GM21515 (cell line): ENCODE measurements around the gene PROX2.

Experiments
- ATAC-seq: cut with Tn5 transposase; IDR thresholded peaks from one replicate; pipeline ENCODE4 v1.9.1; 2021; ENCODE audit not compliant: unreplicated experiment

PROX2 gene

DNA sequence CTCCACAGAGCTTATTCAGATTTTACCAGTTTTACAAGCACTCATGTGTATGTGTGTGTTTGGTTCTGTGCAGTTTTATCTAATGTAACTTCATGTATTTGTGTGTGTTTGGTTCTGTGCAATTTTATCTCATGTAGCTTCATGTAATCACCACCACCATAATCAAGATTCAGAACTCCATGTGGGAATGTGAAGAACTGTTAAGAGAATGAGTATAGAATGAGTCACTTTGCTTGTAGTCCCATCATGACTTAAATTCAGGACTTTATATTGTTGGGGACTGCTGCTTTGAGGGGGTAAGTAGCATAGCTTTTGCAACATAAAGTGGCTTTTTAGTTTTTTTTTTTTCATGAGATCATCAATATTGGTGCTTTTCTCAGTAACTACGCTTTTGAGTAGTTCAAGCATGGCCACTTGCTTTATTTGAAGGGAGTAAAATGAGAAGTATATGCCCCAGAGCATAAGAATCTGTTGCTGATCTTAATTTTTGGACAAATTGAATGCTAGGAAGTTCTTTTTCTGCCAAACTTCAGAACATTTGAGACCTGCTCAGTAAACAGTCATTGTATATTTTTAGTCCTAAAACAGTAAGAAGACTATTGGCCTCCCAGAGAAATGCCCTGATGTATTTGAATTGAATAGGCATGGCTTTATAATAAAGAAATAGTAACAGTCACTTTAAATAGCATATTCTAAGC lies 28.8 kb downstream of the PROX2 start:
- no peak for ATAC-seq

DNA sequence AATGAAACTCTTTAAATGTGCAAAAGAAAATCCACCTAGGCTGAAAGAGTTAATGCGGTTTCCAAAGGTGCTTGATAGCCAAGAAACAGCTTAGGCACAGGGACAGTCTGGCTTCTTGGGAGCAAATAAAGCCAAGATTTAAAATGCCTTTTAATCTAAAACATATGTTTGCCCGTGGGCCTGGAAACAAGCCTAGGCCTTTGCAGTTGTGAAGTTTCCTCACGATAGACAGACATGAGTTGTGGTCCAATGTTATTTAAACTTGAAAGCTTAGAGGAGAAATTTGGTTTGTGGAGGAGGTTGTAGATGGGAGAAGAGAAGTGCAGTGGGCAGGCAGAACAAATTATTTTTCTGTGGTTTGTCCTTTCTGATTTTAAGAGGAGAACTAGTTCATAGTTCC lies 29.8 kb downstream of the PROX2 start:
- no peak for ATAC-seq

DNA sequence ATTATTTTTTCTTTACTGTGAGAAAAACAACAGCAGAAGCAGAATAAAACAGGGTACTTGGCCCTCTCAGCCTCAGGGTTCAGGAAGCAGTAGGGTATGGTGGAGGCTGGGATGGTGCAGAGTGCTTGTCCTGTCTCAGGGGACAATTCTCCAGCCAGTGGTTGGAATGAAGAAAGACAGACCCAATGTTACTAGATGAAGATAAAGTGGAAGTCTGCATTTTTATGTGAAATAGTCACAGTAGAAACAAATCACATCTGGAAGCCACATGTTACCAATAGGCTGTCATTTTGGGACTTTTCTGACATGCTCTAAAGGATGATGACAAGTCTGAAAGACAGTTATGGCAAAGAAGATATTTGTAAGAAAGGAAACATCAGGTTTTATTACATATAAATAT lies 32.3 kb downstream of the PROX2 start:
- no peak for ATAC-seq

DNA sequence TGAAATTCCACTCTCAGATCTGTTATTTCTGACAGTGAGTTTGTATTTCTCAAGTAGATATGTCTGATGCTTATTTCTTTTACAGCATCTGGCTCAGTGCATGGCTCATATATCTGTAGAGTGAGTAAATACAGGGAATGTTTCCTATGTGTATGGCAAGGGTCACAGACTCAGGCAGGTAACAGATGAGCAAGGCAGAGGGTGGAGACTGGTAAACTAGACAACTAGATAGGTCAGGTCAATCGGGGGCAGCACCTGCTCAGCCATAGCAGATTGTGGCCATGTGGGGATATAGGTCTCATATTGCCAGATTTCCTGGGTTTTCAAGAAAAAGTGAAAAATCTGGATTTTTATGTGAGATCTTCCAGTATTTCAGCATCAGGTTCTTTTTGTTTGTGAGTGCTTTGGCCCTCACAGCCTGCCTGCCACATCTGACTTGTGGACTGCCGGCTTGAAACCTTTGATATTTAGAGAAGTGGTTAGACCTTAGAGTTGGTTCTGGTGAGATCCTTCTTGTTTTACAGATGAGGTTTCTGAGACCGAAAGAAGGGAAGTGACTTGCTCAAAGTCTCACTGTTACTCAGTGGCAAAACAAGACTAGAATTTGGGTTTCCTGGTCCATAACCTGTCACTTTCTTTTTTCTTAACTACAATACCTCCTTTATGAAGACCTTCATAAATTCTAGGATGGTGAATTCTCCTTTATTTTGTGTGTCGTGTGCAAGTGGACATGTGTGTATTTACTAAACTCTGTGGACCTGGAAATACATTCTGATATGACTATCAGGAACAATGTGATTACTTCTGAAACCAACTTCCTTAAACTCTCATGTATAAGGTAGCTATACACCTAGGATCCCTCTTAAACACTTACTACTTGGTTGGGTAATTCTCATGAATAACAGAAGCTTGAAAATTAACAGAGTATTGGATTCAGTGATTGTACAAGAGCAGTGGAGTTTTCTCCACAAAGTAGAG lies 34.4 kb downstream of the PROX2 start:
- peak; percentile 75 for ATAC-seq

DNA sequence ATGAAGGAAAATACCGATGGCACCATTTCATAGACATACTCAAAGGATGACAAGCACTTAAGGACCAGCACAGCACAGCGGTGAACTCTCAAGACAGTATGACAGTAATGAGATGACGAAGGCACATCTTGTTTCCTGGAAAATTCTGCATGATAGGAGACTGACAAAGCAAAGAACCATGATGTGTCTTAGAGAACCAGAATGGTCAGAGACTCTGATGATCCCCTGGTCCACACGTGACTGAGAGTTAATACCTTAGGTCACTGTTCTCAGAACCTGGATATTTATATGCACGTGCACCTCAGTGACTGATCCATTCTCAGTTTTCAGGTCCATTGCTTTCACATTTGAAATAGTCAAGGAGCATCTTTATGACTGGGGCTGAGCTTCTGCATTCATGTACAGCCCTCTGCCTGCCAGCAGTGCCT lies 35.3 kb downstream of the PROX2 start:
- ATAC-seq: peak; percentile 45

DNA sequence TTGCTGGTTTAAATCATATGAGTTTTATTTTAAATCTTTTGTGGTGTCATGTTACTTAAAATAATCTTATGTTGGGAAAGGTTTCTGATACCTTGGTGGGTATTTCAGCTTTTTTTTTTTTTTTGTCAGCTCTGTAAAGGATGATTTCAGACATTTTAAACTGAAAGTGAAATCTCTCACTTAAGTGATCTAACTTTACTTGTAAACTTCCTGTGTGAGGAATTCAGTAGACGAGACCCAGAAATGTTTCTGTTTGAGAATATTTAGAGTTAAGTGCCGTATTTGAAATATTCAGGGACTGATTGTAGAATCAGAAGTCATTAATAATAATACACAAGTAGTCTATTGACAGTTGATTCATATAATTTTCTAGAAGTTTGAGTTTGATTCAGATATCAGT lies 37.8 kb downstream of the PROX2 start:
- no peak for ATAC-seq

DNA sequence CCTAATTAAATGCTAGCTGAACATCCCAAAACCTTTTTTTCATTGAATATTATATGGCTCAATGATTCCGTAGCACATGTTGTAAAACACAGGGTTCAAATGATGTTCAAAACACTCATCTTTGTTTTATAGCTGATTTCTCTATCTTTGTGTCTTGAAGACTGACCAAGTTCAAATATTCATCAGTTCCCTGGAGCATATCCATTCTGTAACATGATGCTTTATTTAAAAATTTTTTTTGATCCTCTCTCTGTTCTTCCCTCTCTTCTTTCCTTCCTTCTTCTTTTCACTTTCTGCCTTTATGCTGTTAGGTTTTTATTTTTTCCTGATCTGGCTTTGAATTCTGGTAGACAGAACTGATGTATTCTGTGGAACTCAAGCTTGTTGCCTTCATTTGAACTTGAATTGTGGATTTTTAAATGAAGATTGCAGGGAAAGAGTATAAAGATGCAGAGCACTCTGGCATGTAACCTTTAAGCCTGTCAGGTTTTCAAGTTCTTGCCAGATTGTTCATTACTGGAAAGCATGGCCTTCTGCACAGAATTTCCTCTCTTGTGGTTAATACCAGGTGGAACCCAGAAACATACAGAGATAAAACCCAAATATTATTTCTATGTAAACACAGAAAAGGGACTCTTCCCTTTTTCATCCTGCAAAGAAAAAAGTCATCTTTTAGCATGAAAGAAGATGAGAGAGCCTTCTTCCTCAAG lies 39.5 kb downstream of the PROX2 start:
- no peak for ATAC-seq

DNA sequence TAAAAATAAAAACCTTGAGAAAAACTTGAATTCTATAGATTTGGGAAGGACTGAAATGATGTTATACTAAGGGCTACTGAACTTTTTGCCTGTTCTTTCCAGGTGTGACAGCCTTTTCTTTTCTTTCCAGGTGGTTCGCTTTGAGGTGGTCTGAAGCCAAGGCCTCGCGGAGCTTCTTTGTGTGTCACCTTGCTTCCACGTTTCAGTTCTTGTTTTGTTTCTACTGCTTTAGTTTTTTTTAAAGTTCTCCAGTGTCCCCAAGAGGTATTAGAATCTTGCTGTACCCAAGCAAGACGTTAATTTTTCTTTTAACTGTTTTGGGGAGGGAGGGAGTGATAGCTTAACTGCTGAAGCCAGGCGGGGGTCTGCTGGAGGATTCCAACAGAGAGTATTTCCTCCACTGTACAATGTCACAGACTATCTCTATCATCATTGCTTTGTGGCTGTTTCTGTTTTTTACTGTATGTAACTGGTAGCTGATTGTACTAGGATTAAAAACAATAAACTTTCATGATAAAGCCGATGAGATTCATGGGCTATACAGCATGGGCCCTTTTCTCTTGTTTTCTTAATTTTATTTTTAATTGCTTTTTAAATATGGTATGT lies 40.2 kb downstream of the PROX2 start:
- no peak for ATAC-seq

DNA sequence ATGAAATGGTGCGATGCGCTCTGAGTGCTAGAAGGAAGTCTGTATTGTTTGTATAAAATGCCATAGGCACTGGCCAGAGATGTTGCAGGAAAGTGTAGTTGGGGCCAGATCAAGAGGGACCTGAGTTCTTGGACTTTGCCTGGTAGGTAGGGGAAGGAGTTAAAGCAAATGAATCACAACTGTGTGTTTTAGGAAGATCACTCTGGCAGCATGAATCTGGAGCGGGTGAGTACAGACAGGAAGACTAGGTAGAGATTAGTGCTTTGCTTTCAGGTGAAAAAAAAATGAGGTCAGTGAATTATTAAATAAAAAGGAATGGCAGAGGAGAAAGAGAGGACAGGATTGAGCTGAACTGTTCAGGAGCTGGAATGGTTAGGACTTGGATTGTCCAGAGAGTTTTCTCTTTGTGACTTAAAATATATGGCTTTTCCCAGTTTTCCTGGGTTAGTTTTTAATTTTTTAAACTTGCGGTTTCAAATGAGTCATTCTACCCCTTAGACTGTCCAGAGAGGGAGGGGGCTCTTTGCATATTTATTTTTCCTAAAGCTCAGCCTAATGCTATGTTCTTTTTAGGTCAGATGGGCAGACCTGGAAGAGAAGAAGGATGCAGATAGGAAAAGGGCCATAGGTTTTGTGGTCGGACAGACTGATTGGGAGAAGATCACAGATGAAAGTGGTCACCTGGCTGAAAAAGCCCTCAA lies 41.1 kb downstream of the PROX2 start:
- no peak for ATAC-seq

DNA sequence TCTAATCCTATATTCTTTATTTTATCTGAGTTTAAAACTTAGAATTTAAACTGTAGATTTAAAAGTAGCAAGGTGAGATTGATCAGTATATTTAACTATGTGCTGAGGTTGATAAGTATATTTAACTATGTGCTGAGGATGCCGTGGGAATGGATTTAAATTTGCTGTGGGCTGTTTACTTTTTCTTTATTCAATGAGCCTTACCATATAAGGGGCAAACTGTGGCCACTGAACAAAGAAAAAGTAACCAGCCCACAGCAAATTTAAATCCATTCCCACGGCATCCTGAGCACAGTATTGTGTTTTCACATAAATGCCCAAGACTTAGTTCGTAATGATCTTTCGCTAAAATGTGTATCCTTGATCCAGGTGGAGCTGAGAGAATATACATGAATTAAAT lies 43.1 kb downstream of the PROX2 start:
- no peak for ATAC-seq

DNA sequence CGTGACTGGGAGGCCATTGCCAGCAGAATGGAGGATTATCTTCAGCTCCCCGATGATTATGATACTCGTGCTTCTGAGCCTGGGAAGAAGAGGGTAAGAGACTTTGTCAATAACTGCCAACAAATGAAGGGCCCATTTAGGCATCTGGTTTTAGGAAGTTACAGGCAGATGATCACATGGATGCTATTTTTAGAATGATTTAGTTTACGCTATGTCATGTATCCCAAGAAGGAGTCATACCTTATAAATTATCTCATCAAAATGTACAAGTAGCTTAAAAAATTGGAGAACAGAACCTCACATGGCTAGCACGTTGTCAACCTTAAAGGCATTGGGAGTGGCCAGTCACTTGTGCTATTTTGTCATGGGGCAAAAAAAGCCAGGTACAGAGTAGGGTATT lies 46.7 kb downstream of the PROX2 start:
- ATAC-seq: no peak

DNA sequence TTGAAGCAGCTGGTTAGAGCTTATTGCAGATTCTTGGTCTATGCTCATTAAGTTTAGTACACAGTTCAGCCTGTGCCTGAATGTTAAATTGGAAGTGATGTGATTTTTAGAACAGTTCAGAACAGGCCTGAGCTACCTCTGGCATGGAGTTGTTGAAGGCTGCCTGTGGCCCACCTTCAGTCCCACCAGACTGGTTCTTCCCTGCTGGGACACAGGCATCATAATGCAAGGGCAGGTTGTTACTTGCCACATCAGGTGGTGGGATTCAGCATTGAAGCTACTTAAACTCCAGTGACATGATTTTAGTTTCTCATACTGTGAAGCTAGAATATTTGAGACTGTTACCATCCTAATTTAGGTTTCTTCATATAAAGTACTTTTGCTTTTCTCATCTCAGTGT lies 49.4 kb downstream of the PROX2 start:
- no peak for ATAC-seq
